ENCODE data around the gene PPM1H.
A peak's percentile ranks its signal among the peaks of the same experiment; 100 is the strongest.
"Not testable (repeated sequence)": the region's sequence is repeated elsewhere in the genome, so short reads cannot be mapped to it uniquely, and the experiment has no call there.

PPM1H gene

GRCh38 chr12:62668782-62669181, 266.2 kb downstream of the PPM1H start:
- DNase-seq: no peak

GRCh38 chr12:62664951-62665350, 270.0 kb downstream of the PPM1H start:
- DNase-seq: not testable (repeated sequence)

GRCh38 chr12:62660756-62661155, 274.2 kb downstream of the PPM1H start:
- DNase-seq: no peak

GRCh38 chr12:62659453-62660295, 275.3 kb downstream of the PPM1H start:
- DNase-seq: no peak

DNA sequence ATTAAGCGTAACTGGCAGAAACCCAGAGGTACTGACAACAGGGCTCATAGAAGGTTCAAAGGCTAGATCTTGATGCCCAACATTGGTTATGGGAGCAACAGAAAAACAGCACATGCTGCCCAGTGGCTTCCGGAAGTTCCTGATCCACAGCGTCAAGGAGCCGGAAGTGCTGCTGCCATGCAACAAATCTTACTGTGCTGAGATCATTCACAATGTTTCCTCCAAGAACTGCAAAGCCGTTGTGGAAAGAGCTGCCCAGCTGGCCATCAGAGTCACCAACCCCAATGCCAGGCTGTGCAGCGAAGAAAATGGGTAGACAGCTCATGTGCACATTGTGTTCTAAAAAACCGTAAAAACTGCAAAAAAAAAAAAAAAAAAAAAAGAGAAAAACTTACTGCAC, 276.0 kb downstream of the PPM1H start:
- DNase-seq: no peak

DNA sequence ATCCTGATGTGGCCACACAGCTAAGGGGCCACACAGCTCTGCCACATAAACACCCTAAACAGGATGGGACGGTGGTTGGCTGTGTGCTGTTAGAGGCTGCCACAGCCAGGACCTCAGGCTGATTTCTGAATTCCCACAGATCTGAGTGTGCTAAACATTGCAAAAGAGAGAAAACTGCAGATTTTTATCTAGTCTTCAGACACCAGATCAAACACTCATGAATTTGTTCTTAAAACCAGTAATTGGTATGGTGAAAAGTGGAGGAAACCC, 277.7 kb downstream of the PPM1H start:
- no peak for DNase-seq

- no peak for DNase-seq
Measured at GRCh38 chr12:62656591-62657362, 278.2 kb downstream of the PPM1H start.

DNA sequence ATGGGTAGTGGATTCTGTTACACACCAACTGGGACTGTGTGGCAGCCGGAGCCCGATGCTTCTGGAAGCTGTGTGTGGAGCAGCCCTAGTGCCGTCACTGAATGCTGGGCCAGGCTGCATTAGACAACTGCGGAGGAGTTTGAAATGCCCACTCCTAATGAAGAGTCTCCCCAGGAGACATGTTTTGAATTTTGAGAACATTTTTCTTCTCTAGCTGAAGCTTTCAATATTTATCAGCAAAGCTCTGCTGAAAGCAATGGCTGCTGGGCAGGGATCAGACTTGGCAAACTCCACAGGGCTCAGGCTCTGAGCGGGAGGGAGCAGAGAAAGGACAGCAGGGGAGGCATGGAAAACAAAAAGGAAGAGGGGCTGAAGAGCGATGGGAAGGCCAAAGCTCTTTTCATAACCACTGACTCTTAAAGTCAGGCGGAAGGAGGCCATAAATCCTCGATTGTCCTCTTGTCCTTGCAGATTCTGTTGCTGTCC, 279.2 kb downstream of the PPM1H start:
- no peak for DNase-seq

DNA sequence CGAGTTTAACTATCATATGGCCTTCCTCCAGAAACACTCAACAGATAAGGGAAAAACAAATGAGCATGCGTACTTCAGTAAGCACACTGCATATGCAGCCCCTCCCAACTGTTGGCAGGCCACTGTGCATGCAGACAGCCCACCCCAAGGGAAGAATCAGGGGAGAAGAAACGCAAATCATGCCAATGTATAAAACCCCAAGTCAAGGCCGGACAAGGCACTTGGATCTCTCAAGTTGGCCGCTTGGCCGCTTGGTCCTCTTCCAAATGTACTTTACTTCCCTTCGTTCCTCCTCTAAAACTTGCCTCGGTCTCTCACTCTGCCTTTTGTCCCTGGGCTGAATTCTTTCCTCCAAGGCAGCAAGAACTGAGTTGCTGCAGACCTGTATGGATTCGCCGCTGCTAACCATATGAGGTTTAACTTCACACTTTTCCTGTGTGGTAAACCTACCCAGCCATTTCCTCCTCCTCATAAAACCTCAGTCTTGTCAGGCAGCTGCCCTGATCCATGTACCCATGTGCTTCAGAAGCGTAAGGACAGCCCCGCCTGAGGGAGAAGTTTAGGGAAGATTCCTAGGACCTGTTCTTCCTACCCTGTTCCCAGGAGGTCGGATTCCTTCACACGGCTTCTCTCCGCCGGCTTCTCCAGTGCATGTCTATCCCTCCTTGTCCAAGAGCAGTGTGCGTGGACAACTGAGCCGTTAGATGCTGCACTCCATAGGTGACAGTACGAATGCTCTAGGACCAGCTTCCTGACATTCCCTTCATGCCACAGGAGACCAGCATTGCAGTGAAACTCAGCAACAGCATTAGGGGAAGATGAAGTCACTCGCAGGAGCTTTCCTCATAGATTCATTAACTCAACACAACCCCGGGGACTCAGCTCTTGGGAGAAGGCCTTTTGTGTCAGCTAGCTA, 280.4 kb downstream of the PPM1H start:
- no peak for DNase-seq

DNA sequence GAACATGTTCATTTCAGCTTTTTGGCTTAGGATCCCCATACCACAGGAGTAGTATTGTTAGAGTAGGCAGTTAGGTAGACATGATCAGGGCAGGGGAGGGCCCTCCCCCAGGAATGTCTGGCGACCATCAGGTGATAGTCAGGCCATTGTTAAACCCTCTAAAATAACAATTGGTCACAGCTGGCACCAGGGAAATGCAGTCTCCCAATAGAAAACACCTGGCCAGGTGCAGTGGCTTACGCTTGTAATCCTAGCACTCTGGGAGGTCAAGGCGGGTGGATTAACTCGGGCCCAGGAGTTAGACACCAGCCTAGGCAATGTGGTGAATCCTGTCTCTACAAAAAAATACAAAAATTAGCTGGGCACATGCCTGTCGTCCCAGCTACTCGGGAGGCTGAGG, 281.2 kb downstream of the PPM1H start:
- DNase-seq: no peak

GRCh38 chr12:62653304-62653703, 281.6 kb downstream of the PPM1H start:
- no peak for DNase-seq

GRCh38 chr12:62651138-62651537, 283.8 kb downstream of the PPM1H start:
- DNase-seq: no peak

DNA sequence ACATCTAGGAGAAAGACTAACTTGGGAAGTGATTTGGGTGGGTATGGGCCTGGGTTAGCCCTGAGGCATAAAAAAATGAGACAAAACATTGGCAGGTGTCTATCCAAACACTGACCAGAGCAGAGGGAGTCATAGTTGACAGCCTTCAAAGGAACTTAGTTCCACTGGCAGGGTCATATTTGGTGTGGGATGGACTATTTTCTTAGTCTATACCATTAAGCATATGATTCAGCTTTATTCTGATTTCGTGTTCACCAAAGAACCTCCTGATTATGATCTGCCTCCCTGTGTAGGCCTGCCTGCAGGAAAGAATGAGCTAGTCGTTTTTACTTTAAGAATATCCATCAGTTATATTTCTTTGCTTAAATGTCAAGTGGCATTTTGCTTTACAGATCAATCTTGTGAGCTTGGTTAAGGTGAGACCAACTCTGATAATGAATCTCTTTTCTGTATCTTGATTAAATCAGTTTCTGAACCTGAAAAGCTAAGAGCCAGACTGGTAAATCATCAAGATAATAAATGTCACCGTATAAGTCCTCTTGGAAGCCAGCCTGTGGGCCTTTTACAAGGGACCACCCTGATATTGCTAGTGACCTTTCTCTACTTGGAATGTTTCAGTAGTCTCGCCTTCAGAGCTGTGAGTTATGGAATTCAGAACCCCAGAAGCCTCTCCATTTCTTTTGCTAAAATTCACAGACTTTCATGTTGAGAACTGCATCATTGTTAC, 285.4 kb downstream of the PPM1H start:
- DNase-seq: no peak

DNA sequence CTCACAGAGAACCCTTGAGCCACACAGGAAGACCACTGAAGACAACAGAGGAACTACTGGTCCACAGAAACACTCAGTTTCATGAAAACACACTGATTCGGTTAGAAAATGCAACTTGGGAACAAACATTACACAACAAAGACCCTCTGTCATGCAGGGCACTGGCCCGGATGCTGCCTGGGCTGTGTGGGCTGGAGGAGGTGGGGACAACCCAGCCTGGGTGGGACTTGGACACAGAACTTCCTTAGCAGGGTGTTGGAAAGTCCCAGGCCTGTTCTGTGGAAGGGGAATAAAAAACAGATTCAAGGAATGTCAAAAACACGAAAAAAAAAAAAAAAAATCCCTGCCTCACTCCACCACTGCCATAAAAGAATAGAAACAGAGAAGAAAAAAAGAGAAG, 287.4 kb downstream of the PPM1H start:
- no peak for DNase-seq

- DNase-seq: no peak
Measured at GRCh38 chr12:62646566-62646965, 288.4 kb downstream of the PPM1H start.

GRCh38 chr12:62643486-62643885, 291.5 kb downstream of the PPM1H start:
- DNase-seq: no peak

- no peak for DNase-seq
Measured at GRCh38 chr12:62642486-62642885, 292.5 kb downstream of the PPM1H start.

DNA sequence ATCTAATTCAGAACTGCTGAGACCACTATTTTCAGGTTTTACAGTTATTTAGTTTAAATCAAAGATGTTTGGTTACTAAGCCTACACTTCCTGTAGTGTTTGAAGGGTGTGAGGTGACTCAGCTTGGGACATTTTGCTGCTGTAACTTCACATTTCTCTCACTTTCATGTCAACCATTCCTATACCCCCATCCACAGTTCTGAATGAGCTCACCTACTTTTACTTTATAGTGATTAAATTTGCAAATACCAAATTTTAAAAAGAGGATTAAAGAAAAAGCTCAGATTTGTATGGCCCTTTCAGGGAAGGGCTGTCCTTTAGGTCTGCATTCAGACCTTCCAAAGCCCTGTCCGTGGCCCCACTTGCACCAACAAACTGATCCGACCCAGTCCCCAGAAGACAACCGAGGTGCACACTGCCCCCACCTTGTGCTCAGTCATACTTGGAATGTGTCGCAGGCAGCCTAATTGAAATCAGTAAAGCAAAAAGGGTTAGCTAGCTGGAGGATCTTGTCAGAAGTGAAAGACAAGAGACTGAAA, 294.0 kb downstream of the PPM1H start:
- DNase-seq: peak; percentile 4

- no peak for DNase-seq
Measured at GRCh38 chr12:62637679-62638078, 297.3 kb downstream of the PPM1H start.

GRCh38 chr12:62635649-62636048, 299.3 kb downstream of the PPM1H start:
- no peak for DNase-seq

GRCh38 chr12:62632411-62632918, 302.5 kb downstream of the PPM1H start:
- no peak for DNase-seq
